Gastroesophageal sphincter (tissue), 3 donors: ENCODE measurements around the gene PIK3C3.

ENCODE experiments used
- POLR2A ChIP-seq, 2 donors: fragments of 450-650 bp; IDR thresholded peaks; one replicate each; pipeline ENCODE4 v1.6.1; 2017; ENCODE audit warnings: antibody characterized with exemption in 2 of 2, mild to moderate bottlenecking in 2 of 2, moderate library complexity in 1 of 2
- POLR2AphosphoS5 ChIP-seq: sonication (generic); formaldehyde crosslinking; IDR thresholded peaks from one replicate; pipeline ENCODE4 v1.6.1; 2017; ENCODE audit warnings: antibody characterized with exemption
- TF ChIP-seq, protein P1 (sequence below), 4 experiments: fragments of 200-600 bp in 2 of 4; fragments of 450-650 bp in 2 of 4; sonication (generic) in 1 of 4; IDR thresholded peaks; one replicate each; pipeline ENCODE4 v1.5.1; 2017 to 2019; ENCODE audit warnings: antibody characterized with exemption in 4 of 4, mild to moderate bottlenecking in 2 of 4, moderate library complexity in 2 of 4

DNA sequence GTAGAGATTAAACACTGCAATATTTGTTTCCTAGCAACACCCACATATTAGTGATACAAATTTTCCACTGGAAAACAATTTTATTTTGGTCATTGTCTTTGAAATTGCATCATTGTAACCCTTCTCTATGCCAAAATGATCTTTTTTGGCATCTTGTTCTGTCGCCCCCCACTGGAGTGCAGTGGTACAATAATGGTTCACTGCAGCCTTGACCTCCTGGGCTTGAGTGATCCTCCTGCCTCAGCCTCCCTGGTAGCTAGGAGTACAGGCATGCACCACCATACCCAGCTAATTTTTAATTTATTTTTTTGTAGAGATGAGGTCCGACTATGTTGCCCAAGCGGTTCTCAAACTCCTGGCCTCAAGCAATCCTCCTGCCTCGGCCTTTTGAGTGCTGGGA, 117.4 kb downstream of the PIK3C3 start:
- TF ChIP-seq POLR2A (IDR thresholded peaks at IDR 0.05) (no peak), POLR2AphosphoS5 (no peak)
- TF ChIP-seq, protein P1, sequence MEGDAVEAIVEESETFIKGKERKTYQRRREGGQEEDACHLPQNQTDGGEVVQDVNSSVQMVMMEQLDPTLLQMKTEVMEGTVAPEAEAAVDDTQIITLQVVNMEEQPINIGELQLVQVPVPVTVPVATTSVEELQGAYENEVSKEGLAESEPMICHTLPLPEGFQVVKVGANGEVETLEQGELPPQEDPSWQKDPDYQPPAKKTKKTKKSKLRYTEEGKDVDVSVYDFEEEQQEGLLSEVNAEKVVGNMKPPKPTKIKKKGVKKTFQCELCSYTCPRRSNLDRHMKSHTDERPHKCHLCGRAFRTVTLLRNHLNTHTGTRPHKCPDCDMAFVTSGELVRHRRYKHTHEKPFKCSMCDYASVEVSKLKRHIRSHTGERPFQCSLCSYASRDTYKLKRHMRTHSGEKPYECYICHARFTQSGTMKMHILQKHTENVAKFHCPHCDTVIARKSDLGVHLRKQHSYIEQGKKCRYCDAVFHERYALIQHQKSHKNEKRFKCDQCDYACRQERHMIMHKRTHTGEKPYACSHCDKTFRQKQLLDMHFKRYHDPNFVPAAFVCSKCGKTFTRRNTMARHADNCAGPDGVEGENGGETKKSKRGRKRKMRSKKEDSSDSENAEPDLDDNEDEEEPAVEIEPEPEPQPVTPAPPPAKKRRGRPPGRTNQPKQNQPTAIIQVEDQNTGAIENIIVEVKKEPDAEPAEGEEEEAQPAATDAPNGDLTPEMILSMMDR (IDR thresholded peaks at IDR 0.05), result no peak
